ENCODE data around the gene DAPK2. TPM values are rescaled to one million over a fixed set of nuclear protein-coding genes. Genes with fewer than 3 reads are reported as not detected.

Gene DAPK2
- total RNA-seq, 2 donors from 2014 or later, result 28.8 to 57.6 TPM

- Histone ChIP-seq H3K9me3 (no peaks in the 10 kb centered on the region), H3K4me1 (peaks cover 0 to 42% of the 10 kb centered on the region in 2 donors), H3K27me3 (no peaks in the 10 kb centered on the region), H3K27ac (peak overlapping the region; percentile 12 to 37), H3K36me3 (peaks cover 10% of the 10 kb centered on the region), H3K4me3 (no peak overlapping the region)
- no peak for DNase-seq (ENCODE audit: low spot score)
- TF ChIP-seq CTCF (IDR thresholded peaks at IDR 0.05), result no peak
These were observed 128.0 kb downstream of the DAPK2 start for GRCh38 chr15:63918317-63918672.

- DNase-seq (ENCODE audit: low spot score), result no peak
- H3K36me3 ChIP-seq, result peaks cover 4% of the 10 kb centered on the region
- TF ChIP-seq CTCF (IDR thresholded peaks at IDR 0.05), result no peak
- H3K4me1 ChIP-seq, result peaks cover 0 to 39% of the 10 kb centered on the region in 2 donors
- H3K27me3 ChIP-seq, result no peaks in the 10 kb centered on the region
- H3K27ac ChIP-seq, result peak overlapping the region; percentile 1 to 62
- H3K4me3 ChIP-seq, result no peak overlapping the region
- no peaks in the 10 kb centered on the region for H3K9me3 ChIP-seq
These were observed 128.5 kb downstream of the DAPK2 start for GRCh38 chr15:63917588-63918316.

- H3K4me1 ChIP-seq, result peaks cover 0 to 25% of the 10 kb centered on the region in 2 donors
- TF ChIP-seq CTCF (IDR thresholded peaks at IDR 0.05), result peak; percentile 12 to 62
- DNase-seq (ENCODE audit: low spot score), result no peak
- H3K4me3 ChIP-seq, result no peak overlapping the region
- H3K36me3 ChIP-seq, result no peaks in the 10 kb centered on the region
- H3K27me3 ChIP-seq, result no peaks in the 10 kb centered on the region
- peak overlapping the region; percentile 62 to 63 for H3K27ac ChIP-seq
- no peaks in the 10 kb centered on the region for H3K9me3 ChIP-seq
These were observed 130.2 kb downstream of the DAPK2 start for GRCh38 chr15:63915873-63916771.

- no peak for DNase-seq (ENCODE audit: low spot score)
These were observed 130.9 kb downstream of the DAPK2 start for GRCh38 chr15:63915209-63915872.

More at GRCh38 chr15:63915209-63915872, 130.9 kb downstream of the DAPK2 start:
- Histone ChIP-seq H3K27ac (peak overlapping the region; percentile 62 to 63), H3K36me3 (no peaks in the 10 kb centered on the region), H3K4me1 (peaks cover 0 to 30% of the 10 kb centered on the region in 2 donors), H3K27me3 (no peaks in the 10 kb centered on the region), H3K4me3 (no peak overlapping the region), H3K9me3 (no peaks in the 10 kb centered on the region)
- TF ChIP-seq CTCF (IDR thresholded peaks at IDR 0.05), result no peak

All from right atrium auricular region (tissue), 2 donors.